Glomerular endothelial cell (primary cell): ENCODE results near the gene KLHDC7B. TPM values are rescaled to one million over a fixed set of nuclear protein-coding genes. Genes with fewer than 3 reads are reported as not detected.

Experiments
- DNase-seq: peaks from one replicate; pipeline ENCODE4 v3.0.0-alpha.2; 2011; ENCODE audit warnings: low read depth, low spot score; ENCODE audit errors: extremely low read depth
- total RNA-seq: library from RNA; depleted of rRNA; stranded (reverse); fragments of >200 nt; gene quantifications from 2 replicates; pipeline ENCODE4 v1.2.3, GENCODE V29; 2015

The KLHDC7B gene
- not detected in 2 replicates for total RNA-seq

DNA sequence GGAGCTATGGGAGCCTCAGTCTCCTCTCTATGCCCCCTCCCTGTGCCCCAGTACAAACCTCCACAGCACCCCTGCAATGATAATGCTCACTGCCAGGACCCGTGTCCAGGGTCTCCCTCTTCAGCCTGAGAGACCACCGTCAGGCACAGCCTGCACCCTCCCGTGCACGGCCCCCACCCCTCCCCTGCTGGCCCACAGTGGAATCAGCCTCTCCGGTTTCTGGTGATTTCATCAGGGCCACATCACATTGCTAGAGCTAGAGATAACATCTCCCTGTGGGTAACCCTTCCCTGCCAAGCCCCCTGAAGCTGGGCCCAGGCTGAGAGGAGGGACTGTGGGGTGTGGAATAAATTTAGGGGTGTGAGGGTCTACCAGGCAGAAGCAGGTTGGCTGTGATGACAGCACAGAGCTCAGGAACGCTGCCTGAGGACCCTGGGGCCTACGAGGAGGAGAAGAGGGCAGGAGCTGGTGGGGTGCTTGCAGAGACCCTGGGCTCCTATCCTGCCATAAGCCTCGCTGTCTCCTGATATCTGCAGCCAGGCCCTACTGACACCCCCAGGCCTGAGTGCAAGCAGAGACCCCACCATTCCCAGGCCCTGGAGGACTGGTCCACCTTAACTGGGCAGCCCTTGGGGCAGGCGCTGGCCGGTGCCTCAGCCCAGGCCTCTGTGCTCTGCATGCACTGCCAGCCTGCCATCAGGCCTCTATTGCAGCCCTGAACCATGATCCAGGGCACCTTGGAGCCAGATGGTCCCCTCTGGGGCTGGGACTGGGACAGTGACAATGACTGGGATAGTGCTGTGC lies at the start of gene KLHDC7B:
KLHDC7B (plus strand) TSS at position 378 of the 804 bp plus-strand sequence; CDS start at position 723, 345 bp downstream.
- DNase-seq: no peak

DNA sequence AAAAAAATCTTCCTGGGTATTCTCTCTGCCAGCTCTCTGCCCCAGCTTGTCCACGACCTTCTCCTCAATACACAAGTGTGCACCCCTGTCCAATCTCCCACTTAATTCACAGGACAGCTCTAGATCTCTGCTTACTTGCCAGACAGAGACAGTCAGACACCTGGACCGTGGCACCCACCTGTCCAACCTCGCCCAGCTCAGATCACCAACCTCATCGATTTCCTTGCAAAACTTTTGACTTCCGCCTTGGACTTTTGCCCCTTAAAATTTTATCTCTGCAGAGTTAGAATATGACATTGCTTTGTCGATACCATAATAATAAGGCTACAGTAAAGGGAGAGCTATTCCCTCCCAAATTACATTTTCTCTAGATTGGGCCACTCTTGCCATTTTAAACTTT lies 48.6 kb upstream of the KLHDC7B start:
- no peak for DNase-seq

GRCh38 chr22:50498322-50498890 lies 47.3 kb upstream of the KLHDC7B start:
- peak; percentile 34 for DNase-seq

GRCh38 chr22:50500452-50500851 lies 45.2 kb upstream of the KLHDC7B start:
- DNase-seq: no peak

- no peak for DNase-seq
These were observed 43.6 kb upstream of the KLHDC7B start for GRCh38 chr22:50502096-50502495.

GRCh38 chr22:50502628-50503474 lies 42.8 kb upstream of the KLHDC7B start:
- no peak for DNase-seq

- no peak for DNase-seq
These were observed 42.1 kb upstream of the KLHDC7B start for GRCh38 chr22:50503475-50504145.

- DNase-seq: no peak
These were observed 41.1 kb upstream of the KLHDC7B start for GRCh38 chr22:50504369-50505211.

DNA sequence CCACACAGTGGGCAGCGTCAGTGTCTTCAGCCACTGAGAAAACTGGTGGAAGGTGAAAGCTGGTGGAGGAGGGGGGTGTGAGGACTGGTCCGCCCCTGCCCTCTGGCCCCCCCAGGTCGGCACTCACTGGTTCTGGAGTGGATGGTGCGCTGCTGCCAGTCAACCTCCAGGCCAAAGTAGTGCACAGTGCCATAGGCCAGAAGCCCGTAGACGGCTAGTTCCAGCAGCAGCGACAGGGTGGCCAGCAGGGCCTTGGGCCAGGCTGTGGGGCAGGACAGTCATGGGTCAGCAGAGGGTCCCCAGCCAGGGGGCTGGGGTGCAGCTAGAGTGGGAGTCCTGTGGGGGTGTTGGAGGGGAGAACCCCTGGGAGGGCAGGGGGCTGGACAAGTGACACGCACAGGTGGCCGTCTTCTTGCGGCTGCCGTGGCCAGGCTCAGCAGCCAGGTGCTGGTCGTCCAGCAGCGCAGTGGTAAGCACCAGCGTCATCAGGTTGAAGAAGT lies 40.4 kb upstream of the KLHDC7B start:
- no peak for DNase-seq

- DNase-seq: no peak
These were observed 39.7 kb upstream of the KLHDC7B start for GRCh38 chr22:50505776-50506610.

GRCh38 chr22:50506611-50507420 lies 38.9 kb upstream of the KLHDC7B start:
- DNase-seq: no peak

GRCh38 chr22:50507421-50507990 lies 38.2 kb upstream of the KLHDC7B start, which contains the start of gene LMF2:
Gene LMF2, minus strand, starts transcription at chr22:50507702. Its CDS starts 27 bp downstream, at chr22:50507675.
- DNase-seq: no peak

DNA sequence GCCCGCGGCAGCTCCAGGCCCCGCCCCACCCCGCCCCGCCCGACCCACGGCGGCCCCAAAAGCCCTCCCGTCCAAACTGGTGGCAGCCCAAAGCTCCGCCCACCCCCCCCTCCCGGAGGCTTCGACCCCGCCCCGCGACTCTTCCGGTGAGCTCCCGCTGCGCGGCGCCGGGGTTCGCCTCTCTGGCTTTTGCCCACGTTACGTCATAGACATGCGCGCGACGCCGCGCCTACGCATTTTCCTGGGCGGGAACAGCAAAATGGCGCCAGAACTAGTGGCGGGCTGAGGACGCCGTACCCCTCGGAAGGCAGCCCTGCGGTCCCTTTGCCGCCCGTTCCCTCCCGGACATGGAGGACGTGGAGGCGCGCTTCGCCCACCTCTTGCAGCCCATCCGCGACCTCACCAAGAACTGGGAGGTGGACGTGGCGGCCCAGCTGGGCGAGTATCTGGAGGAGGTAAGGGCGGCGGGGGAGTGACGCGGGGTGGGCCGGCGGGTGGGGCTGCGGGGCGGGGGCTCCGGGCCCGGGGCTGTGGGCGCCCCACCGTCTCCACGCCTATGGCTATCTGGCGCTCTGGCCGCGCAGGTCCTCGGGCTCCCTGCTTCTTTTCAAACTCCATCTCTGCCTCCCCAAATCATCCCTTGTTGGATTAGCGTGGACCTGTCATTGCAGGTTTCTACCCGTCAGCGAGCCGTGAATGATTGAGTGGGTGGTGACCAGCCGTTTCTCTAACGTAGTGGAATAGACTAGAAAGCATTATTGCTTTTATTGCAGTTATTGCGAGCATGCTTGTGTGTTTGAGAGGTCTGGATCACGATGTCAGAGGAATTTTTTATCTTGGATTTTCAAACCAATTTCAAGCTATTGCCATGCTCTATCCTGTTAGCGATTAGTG lies 37.5 kb upstream of the KLHDC7B start, which contains the start of gene NCAPH2:
NCAPH2 (plus strand) TSS at position 234 of the 894 bp plus-strand sequence; CDS start at position 348, 114 bp downstream.
- no peak for DNase-seq

- no peak for DNase-seq
These were observed 36.8 kb upstream of the KLHDC7B start for GRCh38 chr22:50508897-50509296.

DNA sequence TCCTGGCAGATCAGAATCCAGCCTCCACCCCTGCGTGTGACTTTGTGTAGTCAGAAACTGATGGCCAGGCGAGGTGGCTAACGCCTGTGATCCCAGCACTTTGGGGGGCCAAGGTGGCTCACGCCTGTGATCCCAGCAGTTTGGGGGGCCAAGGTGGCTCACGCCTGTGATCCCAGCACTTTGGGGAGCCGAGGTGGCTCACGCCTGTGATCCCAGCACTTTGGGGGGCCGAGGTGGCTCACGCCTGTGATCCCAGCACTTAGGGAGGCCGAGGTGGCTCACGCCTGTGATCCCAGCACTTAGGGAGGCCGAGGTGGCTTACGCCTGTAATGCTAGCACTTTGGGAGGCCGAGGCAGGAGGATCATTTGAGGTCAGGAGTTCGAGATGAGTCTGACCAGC lies 32.5 kb upstream of the KLHDC7B start:
- no peak for DNase-seq

- no peak for DNase-seq
These were observed 29.6 kb upstream of the KLHDC7B start for GRCh38 chr22:50516068-50516467.
